ENCODE data around the gene DISC1.

DNA sequence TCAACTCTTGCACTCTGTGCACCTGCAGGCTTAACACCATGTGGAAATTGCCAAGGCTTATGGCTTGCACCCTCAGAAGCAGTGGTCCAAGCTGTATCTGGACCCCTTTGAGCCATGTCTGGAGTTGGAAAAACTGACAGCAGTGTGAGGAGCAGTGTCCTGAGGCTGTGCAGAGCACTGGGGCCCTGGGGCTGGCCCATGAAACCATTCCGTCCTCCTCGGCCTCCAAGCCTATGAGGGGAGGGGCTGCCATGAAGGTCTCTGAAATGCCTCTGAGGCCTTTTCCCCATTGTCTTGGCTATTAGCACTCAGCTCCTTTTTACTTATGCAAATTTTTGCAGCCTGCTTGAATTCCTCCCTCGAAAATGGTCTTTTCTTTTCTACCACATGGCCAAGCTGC is 126.7 kb downstream of the DISC1 start:
- TF ChIP-seq, protein P1, sequence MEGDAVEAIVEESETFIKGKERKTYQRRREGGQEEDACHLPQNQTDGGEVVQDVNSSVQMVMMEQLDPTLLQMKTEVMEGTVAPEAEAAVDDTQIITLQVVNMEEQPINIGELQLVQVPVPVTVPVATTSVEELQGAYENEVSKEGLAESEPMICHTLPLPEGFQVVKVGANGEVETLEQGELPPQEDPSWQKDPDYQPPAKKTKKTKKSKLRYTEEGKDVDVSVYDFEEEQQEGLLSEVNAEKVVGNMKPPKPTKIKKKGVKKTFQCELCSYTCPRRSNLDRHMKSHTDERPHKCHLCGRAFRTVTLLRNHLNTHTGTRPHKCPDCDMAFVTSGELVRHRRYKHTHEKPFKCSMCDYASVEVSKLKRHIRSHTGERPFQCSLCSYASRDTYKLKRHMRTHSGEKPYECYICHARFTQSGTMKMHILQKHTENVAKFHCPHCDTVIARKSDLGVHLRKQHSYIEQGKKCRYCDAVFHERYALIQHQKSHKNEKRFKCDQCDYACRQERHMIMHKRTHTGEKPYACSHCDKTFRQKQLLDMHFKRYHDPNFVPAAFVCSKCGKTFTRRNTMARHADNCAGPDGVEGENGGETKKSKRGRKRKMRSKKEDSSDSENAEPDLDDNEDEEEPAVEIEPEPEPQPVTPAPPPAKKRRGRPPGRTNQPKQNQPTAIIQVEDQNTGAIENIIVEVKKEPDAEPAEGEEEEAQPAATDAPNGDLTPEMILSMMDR (conservative IDR thresholded peaks at IDR 0.05; ENCODE audit: low read depth, low read length) = no peak
- TF ChIP-seq EZH2 (IDR thresholded peaks at IDR 0.05; ENCODE audit: borderline replicate concordance, low read depth, low read length, poor library complexity, severe bottlenecking) = no peak
